Measurements from ENCODE around the gene SLC35F6.
"Not testable (repeated sequence)": the region's sequence is repeated elsewhere in the genome, so short reads cannot be mapped to it uniquely, and the experiment has no call there.

The SLC35F6 gene

DNA sequence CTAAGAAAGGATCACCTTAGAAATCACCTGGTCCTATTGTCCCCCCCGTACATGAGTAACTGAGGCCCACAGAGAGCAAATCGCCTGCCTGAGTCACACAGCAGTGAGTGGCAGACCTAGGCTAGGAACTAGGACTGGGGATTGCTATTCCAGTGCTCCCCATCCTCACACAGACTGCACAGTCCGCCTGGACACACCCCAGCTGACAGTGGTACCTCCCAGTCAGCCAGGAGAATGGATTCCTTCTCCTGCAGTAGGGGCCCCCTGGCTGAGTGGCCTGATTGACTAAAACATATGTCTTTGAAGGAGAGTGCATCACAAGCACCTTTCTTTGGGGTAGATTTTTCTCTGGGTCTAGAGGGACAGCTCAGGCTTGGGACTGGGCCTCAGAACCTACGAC, 32.4 kb upstream of the SLC35F6 start:
- DNase-seq: no peak

- no peak for DNase-seq
These were observed 31.6 kb upstream of the SLC35F6 start for GRCh38 chr2:26732446-26732845.

- DNase-seq: no peak
These were observed 30.7 kb upstream of the SLC35F6 start for GRCh38 chr2:26733413-26733812.

GRCh38 chr2:26735097-26735496, 29.0 kb upstream of the SLC35F6 start:
- DNase-seq: no peak

DNA sequence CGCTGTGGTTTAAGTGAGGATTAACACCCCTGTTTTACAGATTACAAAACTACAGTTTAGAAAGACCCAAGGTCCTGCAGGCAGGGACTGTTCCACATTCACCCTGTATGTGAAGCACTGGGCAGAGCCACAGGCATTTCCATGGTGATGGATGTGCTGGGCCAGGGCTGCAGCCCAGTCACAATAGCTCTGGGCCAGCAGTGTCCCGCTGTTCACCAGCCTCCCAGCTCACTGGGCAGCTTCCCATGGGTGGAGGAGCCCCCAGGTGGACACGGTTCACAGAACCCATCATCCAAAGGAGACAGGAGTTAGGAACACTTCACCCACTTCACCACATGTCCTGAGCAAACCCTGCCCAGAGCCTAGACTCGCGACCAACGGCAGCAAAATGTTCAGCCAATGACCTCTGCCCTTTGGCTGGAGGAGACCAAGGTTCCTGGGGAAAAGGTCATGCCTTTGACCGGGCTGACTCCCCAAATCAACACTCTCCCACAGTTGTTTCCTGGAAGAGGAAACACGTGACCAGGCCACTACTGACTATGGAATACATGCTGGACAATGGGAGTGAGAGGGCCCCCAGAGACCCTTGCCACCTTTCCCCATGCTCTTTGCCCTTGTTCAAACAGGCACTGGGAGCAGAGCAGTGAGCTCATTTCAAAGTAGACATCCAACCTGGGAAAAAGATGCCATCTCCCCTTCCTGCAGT, 28.0 kb upstream of the SLC35F6 start:
- no peak for DNase-seq

- DNase-seq: no peak
These were observed 26.9 kb upstream of the SLC35F6 start for GRCh38 chr2:26737221-26737620.

DNA sequence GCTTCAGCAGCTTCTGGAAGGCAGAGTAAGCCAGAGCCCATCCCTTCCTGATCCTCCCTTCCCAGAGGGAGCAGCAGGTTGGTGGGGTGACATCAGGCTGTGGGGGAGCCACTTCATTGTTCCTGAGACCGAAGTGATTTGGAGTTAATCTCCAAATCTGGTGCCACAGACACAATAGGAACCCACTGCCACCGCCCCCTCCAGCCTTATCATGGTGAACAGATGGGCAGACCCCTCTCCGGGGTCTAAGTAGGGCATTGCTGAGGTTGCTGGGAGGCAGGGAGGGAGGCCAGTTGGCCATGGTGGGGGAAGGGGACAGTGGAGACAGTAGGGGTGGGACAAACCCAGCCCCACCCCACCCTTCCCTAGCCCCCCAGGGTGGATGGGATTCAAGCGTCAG, 25.6 kb upstream of the SLC35F6 start:
- DNase-seq: no peak

GRCh38 chr2:26739514-26739913, 24.6 kb upstream of the SLC35F6 start:
- no peak for DNase-seq

GRCh38 chr2:26740346-26740745, 23.7 kb upstream of the SLC35F6 start:
- no peak for DNase-seq

- DNase-seq: peak; percentile 10
These were observed 23.2 kb upstream of the SLC35F6 start for GRCh38 chr2:26740890-26741302.

- no peak for DNase-seq
These were observed 21.9 kb upstream of the SLC35F6 start for GRCh38 chr2:26742048-26742770.

DNA sequence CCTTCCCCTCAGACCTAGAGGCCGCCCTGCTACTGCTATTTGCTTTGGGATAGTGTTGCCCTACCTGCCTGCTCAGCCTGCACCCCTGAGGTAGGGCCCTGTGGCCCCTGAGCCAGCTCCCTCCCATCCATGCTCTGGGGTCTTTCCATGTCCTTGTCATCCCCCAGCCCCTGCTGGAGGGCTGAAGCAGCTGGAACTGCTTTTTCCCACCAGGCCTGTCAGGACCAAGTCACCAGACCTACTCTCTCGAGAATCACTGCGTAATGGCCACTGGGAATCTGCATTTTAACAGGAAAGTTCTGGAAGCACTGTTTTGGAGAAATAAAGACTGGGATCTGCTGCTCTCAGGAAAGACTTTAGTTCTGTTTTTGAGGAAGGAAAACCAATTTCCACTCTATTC, 20.2 kb upstream of the SLC35F6 start:
- no peak for DNase-seq

GRCh38 chr2:26744953-26745352, 19.1 kb upstream of the SLC35F6 start:
- DNase-seq: no peak

GRCh38 chr2:26745609-26746327, 18.3 kb upstream of the SLC35F6 start:
- peak; percentile 85 for DNase-seq

GRCh38 chr2:26746934-26747333, 17.1 kb upstream of the SLC35F6 start:
- DNase-seq: no peak

- not testable (repeated sequence) for DNase-seq
These were observed 14.2 kb upstream of the SLC35F6 start for GRCh38 chr2:26749787-26750420.

DNA sequence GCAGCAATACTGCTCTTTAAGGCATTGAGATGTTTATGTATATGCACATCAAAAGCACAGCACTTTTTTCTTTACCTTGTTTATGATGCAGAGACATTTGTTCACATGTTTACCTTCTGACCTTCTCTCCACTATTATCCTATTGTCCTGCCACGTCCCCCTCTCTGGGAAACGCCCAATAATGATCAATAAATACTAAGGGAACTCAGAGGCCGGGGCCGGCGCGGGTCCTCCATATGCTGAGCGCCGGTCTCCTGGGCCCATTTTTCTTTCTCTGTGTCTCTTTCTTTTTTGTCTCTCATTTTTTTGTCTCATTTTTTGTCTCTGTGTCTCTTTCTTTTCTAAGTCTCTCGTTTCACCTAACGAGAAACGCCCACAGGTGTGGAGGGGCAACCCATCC, 13.6 kb upstream of the SLC35F6 start:
- not testable (repeated sequence) for DNase-seq

GRCh38 chr2:26752656-26753055, 11.4 kb upstream of the SLC35F6 start:
- DNase-seq: no peak

DNA sequence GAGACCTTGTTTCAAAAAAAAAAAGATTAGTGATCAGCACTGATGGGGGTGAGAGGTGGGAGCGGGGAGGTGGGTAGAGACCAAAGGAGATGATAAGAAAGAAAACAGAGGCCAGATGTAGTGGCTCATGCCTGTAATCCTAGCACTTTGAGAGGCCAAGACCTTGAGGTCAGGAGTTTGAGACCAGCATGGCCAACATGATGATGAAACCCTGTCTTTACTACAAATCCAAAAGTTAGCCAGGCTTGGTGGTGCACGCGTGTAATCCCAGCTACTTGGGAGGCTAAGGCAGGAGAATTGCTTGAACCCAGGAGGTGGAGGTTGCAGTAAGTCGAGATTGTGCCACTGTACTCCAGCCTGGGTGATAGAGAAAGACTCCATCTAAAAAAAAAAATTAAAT, 9.5 kb upstream of the SLC35F6 start:
- no peak for DNase-seq

DNA sequence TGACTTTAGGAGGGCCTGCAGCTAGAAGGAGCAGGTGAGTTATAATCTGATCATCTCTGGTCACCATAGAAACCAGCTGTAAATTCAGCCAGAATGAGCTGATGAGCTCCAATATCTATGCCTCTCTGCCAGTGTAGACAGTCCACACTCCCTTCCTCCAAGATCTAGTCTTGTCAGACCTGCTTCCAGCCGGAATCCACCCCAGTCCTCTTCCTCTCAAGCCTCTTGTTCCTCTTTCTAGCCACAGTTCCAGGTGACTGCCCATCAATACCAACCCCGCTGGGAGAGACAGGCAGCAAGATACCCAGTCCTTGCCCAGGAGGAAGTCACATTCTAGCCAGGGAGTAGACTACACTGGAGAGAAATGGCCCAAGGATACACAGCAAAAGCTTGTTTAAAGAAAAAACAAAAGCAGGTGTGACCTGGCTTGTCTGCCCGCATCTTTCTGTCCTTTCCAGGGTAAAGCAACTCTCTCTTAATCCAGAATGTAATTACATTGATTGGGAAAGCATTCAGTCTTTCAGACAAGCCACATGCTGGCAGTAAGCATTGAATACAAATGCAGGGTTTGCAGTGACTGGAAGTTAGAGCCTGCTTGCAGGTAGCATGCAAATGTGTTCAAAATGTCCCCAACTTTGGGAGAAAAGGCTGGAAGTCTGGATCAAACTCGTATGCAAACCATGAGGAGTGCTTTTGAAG, 9.0 kb upstream of the SLC35F6 start:
- no peak for DNase-seq

DNA sequence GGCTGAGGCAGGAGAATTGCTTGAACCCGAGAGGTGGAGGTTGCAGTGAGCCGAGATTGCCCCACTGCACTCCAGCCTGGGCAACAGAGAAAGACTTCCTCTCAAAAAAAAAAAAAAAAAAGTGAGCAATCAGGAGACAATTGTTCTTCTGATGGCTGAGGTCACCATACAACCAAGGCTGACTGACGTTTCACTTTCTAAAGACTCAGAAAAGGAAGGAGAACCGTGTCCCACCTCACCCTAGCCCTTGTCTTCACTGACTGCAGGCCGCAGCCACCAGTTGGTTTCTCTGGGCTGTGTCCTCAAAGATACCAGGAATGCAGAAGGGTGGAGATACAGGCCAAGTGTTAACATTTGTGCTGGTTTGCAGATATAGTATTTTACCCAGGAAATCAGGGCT, 7.7 kb upstream of the SLC35F6 start:
- DNase-seq: no peak

GRCh38 chr2:26757873-26758789, 6.0 kb upstream of the SLC35F6 start:
- DNase-seq: no peak
